ENCODE results near the gene LDLRAD4.
A peak's percentile ranks its signal among the peaks of the same experiment; 100 is the strongest.
"Not testable (repeated sequence)": the region's sequence is repeated elsewhere in the genome, so short reads cannot be mapped to it uniquely, and the experiment has no call there.

The LDLRAD4 gene

GRCh38 chr18:13473751-13474150, 255.2 kb downstream of the LDLRAD4 start:
- H3K4me1 Mint-ChIP-seq (ENCODE audit: low read depth), result peaks cover 34% of the 10 kb centered on the region
- no peak overlapping the region for H3K4me3 Mint-ChIP-seq
- H3K36me3 Mint-ChIP-seq (ENCODE audit: low read depth), result peaks cover 66% of the 10 kb centered on the region
- H3K27me3 Mint-ChIP-seq, result no peaks in the 10 kb centered on the region
- H3K27ac Mint-ChIP-seq, result no peak overlapping the region
- peaks cover 8% of the 10 kb centered on the region for H3K9me3 Mint-ChIP-seq

DNA sequence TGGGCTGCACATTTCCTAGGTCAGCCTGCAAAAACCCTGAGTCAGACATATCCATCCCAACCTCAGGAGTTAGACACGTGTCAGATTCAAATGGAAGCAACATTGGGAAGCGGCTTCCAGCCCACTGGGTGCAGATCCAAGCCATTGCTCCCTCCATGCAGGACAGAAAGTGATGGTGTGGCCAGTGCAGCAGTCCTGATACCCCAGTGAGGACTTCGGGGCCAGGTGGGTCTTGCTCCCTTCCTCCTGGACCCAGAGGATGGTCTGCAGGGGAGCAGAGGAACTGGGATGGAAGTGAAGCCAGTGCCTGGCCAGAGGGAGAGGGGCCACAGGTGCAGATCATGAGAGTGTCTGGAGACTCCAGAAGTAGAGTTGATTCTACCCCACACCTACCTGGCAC, 255.8 kb downstream of the LDLRAD4 start:
- peaks cover 29% of the 10 kb centered on the region for H3K4me1 Mint-ChIP-seq (ENCODE audit: low read depth)
- no peak overlapping the region for H3K4me3 Mint-ChIP-seq
- no peaks in the 10 kb centered on the region for H3K27me3 Mint-ChIP-seq
- peaks cover 68% of the 10 kb centered on the region for H3K36me3 Mint-ChIP-seq (ENCODE audit: low read depth)
- H3K27ac Mint-ChIP-seq, result no peak overlapping the region
- peaks cover 6% of the 10 kb centered on the region for H3K9me3 Mint-ChIP-seq

GRCh38 chr18:13474907-13475545, 256.5 kb downstream of the LDLRAD4 start:
- H3K27me3 Mint-ChIP-seq, result no peaks in the 10 kb centered on the region
- H3K4me3 Mint-ChIP-seq, result no peak overlapping the region
- H3K27ac Mint-ChIP-seq, result no peak overlapping the region
- H3K36me3 Mint-ChIP-seq (ENCODE audit: low read depth), result peaks cover 66% of the 10 kb centered on the region
- peaks cover 5% of the 10 kb centered on the region for H3K9me3 Mint-ChIP-seq
- peaks cover 26% of the 10 kb centered on the region for H3K4me1 Mint-ChIP-seq (ENCODE audit: low read depth)

DNA sequence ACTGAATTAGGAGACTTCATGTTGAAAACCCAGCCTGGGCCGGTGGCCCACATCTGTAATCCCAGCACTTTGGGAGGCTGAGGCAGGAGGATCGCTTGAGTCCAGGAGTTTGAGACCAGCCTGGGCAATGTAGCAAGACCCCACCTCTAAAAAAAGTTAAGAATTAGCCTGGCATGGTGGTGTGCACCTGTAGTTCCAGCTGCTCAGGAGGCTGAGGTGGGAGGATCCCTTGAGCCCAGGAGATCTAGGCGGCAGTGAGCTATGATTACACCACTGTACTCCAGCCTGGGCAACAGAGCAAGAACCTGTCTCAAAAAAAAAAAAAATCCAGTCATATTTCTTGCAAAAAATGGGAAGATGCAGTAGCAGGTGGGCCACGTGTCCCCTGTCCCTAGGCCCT, 257.8 kb downstream of the LDLRAD4 start:
- H3K27me3 Mint-ChIP-seq, H3K9me3 Mint-ChIP-seq, H3K27ac Mint-ChIP-seq, H3K4me3 Mint-ChIP-seq: not testable (repeated sequence)
- Mint-ChIP-seq H3K4me1 (ENCODE audit: low read depth) (peaks cover 29% of the 10 kb centered on the region), H3K36me3 (ENCODE audit: low read depth) (peaks cover 61% of the 10 kb centered on the region)

GRCh38 chr18:13477147-13477683, 258.7 kb downstream of the LDLRAD4 start:
- H3K4me3 Mint-ChIP-seq, result no peak overlapping the region
- H3K27me3 Mint-ChIP-seq, result no peaks in the 10 kb centered on the region
- peaks cover 35% of the 10 kb centered on the region for H3K4me1 Mint-ChIP-seq (ENCODE audit: low read depth)
- H3K9me3 Mint-ChIP-seq, result peaks cover 5% of the 10 kb centered on the region
- H3K36me3 Mint-ChIP-seq (ENCODE audit: low read depth), result peaks cover 65% of the 10 kb centered on the region
- H3K27ac Mint-ChIP-seq, result no peak overlapping the region

DNA sequence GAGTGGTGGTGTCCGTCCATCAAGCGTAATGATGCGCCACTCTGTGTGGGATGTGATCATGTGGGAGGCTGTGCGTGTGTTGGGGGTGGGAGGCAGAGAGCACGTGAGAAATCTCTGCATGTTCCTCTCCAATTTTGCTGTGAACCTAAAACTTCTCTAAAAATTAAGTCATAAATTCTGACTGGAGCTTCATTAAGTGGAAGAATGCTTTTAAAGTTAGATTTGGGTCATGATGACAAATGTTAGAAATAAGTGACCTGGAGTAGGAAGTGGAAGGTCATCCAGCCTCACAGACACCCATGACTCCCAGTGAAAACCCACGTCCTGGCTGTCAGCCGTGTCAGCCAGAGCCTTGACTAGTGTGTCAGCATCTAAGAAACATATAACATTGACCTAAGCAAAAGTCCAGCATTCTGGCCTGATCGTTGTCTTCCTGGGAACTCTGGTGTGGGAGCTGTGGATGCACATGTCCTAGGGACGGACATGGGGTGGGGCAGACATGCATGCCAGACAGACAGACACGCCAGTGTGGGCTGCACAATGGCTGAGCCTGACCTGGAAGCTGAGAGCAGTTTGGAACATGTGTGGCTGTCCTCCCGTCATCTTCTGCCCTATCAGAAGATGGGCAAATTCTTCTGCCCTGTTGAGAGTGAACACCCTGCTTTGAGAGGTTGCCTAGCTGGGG, 262.2 kb downstream of the LDLRAD4 start:
- Mint-ChIP-seq H3K27me3 (no peaks in the 10 kb centered on the region), H3K27ac (no peak overlapping the region), H3K36me3 (ENCODE audit: low read depth) (peaks cover 44% of the 10 kb centered on the region), H3K9me3 (peaks cover 5% of the 10 kb centered on the region), H3K4me3 (no peak overlapping the region), H3K4me1 (ENCODE audit: low read depth) (peaks cover 46% of the 10 kb centered on the region)

DNA sequence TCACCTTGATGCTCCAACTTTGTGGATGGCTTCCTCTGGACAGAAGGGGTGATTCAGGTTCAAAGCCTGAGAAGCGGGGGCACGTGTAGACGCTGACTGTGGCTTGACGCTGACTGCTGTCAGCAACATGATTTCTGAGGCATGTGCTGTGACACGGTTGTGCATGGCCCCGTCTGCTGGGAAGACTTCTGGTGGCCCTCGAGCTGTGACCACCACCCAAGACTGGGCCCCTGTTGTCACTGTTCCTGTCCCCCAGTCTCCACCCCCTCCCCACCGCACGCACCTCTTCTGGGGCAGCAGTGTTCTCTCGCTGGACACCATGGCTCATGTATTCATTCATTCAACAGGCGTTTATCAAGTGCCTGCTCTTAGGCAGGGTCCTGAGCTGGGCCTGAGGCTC, 262.8 kb downstream of the LDLRAD4 start:
- H3K27ac Mint-ChIP-seq, result peak overlapping the region; percentile 37
- peaks cover 5% of the 10 kb centered on the region for H3K9me3 Mint-ChIP-seq
- no peaks in the 10 kb centered on the region for H3K27me3 Mint-ChIP-seq
- peaks cover 41% of the 10 kb centered on the region for H3K36me3 Mint-ChIP-seq (ENCODE audit: low read depth)
- no peak overlapping the region for H3K4me3 Mint-ChIP-seq
- peaks cover 44% of the 10 kb centered on the region for H3K4me1 Mint-ChIP-seq (ENCODE audit: low read depth)

DNA sequence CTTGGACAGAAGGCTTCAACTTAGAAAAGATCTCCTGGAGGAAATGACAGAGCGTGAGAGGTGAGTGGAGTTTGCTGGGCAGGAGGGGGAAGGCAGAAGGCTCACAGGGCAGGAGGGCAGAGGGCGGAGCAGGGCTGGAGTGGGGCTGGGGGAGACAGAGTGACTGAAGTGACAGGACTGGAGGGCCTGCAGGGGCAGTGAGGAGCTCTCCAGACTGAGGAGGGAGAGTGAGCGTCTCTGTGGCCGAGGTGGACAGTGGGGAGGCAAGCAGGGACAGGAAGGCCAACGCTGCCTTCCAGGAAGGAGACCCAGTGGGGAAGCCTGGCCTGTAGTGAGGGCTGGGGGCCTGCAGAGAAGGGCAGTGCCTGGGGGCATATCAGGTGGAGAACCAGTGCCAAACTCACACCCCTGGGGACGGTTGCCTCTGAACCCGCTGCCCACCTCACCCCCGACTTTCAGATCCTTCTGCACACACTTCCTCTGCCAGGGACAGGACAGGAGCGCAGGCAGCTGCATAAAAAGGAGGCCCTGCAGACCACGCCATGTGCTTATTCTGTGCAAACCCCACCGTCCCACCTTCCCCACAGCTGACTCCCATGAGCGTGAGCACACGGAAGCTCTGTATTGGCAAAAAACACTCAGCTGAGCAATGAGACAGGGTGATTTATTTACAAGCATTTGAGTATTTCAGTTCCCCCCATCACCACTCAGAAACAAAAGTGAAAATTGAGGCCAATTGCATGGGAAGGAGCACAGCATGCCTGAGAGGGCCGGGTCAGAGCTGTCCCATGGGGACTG, 263.5 kb downstream of the LDLRAD4 start:
- H3K9me3 Mint-ChIP-seq, result peaks cover 5% of the 10 kb centered on the region
- peaks cover 44% of the 10 kb centered on the region for H3K4me1 Mint-ChIP-seq (ENCODE audit: low read depth)
- H3K4me3 Mint-ChIP-seq, result no peak overlapping the region
- H3K36me3 Mint-ChIP-seq (ENCODE audit: low read depth), result peaks cover 35% of the 10 kb centered on the region
- no peaks in the 10 kb centered on the region for H3K27me3 Mint-ChIP-seq
- H3K27ac Mint-ChIP-seq, result peak overlapping the region; percentile 71

DNA sequence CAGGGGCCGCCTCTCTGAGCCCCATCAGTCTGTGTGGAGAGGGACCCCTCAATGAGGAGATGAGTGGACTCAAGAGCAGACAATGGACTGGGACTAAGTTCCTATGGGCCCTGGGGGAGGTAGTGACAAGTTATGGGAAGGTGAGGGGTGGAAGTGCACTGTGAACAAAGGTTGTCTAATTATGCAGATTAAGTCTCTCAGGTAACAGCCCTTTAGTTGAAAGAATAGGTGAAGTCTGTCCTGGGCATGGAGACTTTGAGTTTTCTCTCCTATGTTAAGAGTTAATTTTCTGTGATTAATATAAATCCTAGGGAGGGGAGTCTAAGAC, 264.0 kb downstream of the LDLRAD4 start:
- Mint-ChIP-seq H3K4me1 (ENCODE audit: low read depth) (peaks cover 44% of the 10 kb centered on the region), H3K36me3 (ENCODE audit: low read depth) (peaks cover 30% of the 10 kb centered on the region), H3K4me3 (no peak overlapping the region), H3K27me3 (no peaks in the 10 kb centered on the region), H3K27ac (peak overlapping the region; percentile 71), H3K9me3 (peaks cover 5% of the 10 kb centered on the region)

DNA sequence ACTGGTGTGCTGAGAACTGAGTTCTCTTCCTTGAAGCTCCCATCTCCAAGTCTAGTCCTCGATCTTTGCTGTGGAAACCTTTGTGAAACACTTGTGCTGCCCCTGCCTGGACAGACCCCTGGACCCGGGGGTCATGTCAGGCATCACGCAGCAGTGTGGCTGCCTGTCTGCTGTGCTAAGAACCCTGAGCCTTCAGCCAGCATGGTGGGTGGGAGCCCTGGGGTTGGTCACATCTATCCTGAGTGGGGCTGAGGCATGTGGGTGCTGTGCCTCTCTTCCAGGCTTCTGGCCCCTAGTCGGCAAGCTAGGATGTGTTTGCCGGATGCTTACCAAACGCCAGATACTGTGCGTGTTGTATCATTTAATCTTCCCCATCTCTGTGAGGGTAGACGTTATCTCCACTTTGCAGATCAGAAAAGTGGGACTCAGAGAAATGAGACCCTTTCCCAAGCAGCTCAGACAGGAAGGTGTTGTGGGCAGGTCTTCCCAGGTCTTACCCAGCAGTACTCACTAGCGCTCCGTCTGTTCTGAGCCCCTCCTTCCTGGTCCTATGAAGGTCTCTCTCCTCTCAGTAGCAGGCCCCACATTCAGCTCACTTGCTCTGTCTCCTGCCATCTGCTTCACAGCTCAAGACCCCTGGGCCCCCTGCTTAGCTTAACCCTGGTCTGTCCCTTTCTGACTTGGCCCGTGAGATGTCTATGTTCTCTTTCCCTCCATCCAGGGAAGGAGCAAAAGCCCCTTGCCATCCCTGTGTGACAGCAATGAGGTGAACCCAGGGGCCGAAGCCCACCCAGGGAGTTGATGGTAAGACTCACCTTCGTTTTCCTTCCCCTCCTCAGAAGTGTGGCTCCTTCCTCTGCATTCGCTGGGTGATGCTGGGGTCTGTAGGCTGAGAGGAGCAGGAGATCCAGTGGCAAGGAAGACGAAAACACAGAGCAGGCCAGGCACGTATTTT, 265.0 kb downstream of the LDLRAD4 start:
- Mint-ChIP-seq H3K36me3 (ENCODE audit: low read depth) (peaks cover 22% of the 10 kb centered on the region), H3K27me3 (no peaks in the 10 kb centered on the region), H3K27ac (peak overlapping the region; percentile 38), H3K9me3 (peaks cover 3% of the 10 kb centered on the region), H3K4me3 (no peak overlapping the region), H3K4me1 (ENCODE audit: low read depth) (peaks cover 44% of the 10 kb centered on the region)

DNA sequence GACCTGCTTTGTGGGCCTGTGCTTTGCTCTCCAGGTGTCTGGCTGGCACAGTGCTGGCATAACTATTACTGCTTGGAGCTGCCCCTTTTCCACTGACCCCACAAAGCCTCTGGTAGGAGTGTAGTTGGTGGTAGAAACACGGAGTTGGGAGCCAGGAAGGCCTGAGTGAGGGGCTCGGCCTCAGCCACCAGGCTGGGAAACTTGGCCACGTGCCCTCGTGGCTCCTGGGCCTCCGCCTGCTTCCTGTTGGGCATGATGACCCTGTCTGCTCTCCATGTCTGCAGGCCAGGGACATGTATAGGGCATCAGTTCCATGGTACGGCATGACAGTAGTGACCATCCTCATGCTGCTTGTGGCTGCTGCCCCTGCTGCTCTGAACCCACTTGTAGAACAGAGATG, 266.6 kb downstream of the LDLRAD4 start:
- Mint-ChIP-seq H3K4me1 (ENCODE audit: low read depth) (peaks cover 45% of the 10 kb centered on the region), H3K27ac (no peak overlapping the region), H3K27me3 (no peaks in the 10 kb centered on the region), H3K36me3 (ENCODE audit: low read depth) (peaks cover 17% of the 10 kb centered on the region), H3K4me3 (no peak overlapping the region), H3K9me3 (no peaks in the 10 kb centered on the region)

DNA sequence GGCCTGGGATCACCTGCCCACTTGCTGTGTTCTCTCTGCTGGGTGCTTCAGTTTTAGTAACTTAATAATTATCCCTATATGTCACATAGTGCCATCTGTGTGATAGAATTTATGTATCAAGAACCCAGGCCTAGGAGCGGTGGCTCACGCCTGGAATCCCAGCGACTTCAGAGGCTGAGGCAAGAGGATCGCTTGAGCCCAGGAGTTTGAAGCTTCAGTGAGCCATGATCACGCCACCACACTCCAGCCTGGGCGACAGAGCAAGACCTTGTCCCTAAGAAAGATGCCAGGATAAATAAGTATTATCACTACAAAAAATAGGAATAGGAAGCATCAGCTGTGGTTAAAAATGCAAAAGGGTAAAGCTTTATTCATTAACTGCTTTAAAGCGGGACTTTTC, 267.0 kb downstream of the LDLRAD4 start:
- Mint-ChIP-seq H3K27me3 (no peaks in the 10 kb centered on the region), H3K4me3 (no peak overlapping the region), H3K27ac (no peak overlapping the region)

GRCh38 chr18:13486284-13486683, 267.7 kb downstream of the LDLRAD4 start:
- Mint-ChIP-seq H3K27ac (no peak overlapping the region), H3K36me3 (ENCODE audit: low read depth) (peaks cover 19% of the 10 kb centered on the region), H3K4me1 (ENCODE audit: low read depth) (peaks cover 34% of the 10 kb centered on the region), H3K27me3 (no peaks in the 10 kb centered on the region), H3K9me3 (no peaks in the 10 kb centered on the region), H3K4me3 (no peak overlapping the region)

More for the DNA sequence above, 267.0 kb downstream of the LDLRAD4 start:
- Mint-ChIP-seq H3K4me1 (ENCODE audit: low read depth) (peaks cover 41% of the 10 kb centered on the region), H3K36me3 (ENCODE audit: low read depth) (peaks cover 17% of the 10 kb centered on the region), H3K9me3 (no peaks in the 10 kb centered on the region)

- H3K36me3 Mint-ChIP-seq (ENCODE audit: low read depth), result peaks cover 19% of the 10 kb centered on the region
- H3K27me3 Mint-ChIP-seq, result no peaks in the 10 kb centered on the region
Observed at GRCh38 chr18:13486686-13487085, 268.1 kb downstream of the LDLRAD4 start.

More at GRCh38 chr18:13486686-13487085, 268.1 kb downstream of the LDLRAD4 start:
- Mint-ChIP-seq H3K4me1 (ENCODE audit: low read depth) (peaks cover 30% of the 10 kb centered on the region), H3K27ac (no peak overlapping the region), H3K4me3 (no peak overlapping the region), H3K9me3 (no peaks in the 10 kb centered on the region)
